ENCODE data around the gene RANBP17.
"Not testable (repeated sequence)": the region's sequence is repeated elsewhere in the genome, so short reads cannot be mapped to it uniquely, and the experiment has no call there.

Gene RANBP17

DNA sequence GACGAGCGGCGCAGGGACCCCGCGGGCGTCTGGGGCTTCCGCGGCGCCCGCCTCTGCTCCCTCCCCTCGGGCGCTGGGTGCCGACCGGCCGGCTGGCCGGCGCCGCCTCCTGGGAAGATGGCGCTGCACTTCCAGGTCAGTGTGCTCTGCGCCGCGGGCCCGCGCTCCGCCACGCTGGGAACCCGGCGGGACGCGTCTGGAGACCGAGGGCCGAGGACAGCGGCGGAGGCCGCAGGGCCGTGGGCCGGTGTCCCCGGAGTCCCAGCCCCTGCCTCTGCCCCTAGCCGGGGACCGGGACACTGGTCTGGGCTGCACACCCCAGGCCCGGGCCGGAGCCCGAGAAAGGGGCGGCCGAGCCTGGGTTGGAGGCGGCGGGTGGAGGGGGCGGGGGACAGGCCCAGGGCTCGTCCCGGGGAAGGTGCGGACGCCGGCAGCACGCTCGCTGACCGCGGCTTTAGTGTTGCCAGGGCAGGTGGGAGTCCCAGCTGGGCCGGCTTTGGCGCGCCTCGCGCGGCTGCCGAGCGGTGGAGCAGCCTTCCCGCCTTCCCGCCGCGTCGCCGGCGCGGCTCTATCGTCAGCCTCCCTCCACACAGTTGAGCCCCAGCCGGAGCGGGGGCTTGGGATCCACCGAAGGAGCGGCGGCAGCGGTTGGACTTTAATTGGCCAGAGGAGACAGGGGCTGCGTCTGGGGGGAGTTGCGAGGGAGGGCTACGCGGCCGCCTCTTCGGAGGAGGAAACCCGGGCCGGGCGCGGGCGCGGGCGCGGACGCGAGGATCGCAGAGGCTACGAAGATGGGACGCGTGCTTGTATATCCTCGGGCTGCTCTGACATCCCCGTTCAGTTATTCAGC lies at the start of gene RANBP17:
Gene RANBP17 (plus strand): TSS at position 102 of the 850 bp plus-strand sequence.
- DNase-seq = peak; percentile 82

DNA sequence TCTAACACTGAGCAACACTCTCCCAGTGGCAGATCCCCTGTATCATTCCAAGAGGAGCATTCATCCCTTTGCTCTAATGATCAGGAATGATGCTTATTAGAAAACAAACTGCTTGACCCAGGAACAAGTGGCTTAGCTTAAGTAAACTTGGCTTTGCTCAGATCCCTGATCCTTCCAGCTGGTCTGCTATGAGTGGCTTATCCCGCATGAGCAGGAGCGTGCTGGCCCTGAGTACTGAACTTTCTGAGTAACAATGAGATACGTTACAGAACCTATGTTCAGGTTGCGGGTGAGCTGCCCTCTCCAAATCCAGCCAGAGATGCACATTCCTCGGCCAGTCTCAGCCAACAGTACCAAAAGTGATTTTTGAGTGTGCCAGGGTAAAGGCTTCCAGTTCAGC lies 48.6 kb upstream of the RANBP17 start:
- DNase-seq = no peak

DNA sequence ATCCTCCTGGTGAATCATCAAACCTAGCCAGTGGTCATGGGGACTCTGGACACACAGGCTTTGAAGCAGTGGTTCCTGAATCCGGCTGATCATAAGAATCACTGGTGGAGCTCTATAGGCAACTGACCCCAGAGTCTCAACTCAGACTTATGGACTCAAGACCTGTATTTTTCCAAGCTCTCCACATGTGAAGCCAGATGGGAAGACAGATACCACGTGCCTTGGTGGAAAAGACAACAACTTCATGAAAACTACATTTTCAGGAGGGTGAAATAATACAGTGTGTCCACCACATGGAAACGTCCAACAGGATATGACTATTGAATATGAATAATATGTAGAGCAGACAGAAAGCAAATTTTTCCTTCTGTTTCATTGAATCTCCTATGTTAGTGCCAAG lies 44.6 kb upstream of the RANBP17 start:
- DNase-seq = no peak

DNA sequence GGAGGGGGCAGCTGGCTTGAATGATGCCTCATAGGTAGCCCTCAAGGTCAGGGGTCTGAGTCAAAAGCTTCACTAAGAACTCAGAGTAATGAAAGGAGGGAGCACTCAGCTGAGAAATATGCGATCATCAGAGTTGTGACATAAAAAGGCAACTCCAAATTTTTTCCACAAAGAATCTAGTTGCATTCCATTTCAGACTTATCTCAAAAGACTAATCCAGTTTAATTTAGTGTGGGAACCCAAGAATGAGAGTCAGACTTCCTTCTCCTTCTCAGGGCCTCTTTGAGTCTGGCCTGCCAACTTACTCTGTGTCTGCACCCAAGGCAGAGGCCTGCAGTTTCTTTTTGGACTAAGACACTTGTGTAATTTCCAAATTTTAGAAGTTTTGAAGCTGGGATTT lies 43.6 kb upstream of the RANBP17 start:
- DNase-seq = peak; percentile 31

DNA sequence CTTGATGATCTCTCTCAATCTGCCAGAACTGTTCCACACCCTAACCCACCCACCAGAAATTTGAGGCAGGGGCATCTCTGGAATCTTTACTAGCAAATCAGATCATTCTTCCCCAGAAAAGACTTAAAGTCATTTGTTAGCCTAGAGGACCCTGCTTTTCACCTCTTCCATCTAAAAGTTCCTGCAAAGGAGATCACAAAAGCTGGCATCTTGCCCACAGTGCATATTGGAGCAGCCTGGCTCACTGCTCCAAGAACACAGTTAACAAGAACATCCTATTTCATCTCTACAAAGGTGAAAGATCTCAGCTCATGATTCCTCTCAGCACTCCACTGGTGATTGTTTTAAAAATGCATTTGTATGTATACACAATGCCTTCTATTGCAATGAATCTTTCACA lies 42.0 kb upstream of the RANBP17 start:
- no peak for DNase-seq

DNA sequence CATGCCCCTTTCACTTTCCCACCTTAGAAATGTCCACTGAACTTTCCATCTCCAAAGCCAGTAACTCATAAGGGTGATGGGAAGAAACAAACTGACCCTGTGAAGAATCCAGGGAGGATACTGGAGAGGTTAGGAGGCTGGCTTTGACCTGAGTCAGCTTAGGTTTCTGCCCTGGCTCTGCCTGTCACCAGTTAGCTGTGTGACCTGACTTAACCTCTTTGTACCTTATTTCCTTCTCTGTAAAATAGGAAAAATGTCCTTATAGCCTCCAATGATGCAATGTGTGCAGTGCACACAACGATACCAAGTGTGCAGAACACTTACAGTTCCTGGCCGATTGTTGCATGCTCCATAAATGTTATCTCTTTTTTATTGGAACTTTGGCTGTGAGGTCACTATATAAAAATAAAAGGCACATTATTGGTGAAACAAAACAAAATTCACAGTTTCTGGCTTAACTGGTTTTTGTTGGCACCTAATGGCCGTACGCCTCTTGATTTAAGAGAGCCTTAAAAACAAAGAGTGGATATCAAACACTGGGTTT lies 40.5 kb upstream of the RANBP17 start:
- no peak for DNase-seq

DNA sequence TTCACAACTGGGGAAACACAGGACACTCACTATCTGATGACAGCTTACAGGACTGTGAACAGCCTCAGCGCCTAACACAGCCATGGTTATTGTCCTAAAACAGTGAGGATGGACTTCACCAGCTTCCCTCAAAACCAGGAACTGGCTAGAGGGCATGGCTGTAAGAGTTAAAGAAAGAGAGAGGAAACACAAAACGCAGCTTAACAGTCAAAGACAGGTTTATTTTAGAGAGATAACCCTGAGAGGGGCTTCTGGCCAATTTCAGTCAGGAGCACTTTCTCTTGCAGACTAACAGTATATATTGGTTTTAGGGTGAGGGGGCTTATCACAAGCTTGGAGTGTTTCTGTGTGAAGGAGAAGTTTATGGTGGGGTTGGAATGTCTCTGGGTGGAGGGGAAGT lies 35.7 kb upstream of the RANBP17 start:
- no peak for DNase-seq

DNA sequence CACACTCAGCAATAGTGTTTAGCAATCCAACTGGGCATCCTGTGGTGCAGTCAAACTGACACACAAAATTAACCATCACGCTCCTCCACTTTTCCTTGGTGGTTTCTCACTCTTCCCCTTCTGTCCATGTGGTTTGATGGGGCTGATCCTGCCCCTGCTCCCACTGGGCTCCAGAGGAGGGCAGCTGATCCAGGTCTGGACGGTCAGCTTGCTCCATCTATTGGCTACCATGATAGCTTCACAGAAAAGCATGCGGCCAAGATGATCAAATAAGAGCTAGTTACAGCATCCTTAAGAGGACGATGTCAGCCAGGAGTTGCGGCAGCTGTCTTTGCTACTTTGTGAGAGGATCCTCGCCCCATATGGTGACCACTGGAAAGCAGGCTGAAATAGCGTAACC lies 29.6 kb upstream of the RANBP17 start:
- no peak for DNase-seq

DNA sequence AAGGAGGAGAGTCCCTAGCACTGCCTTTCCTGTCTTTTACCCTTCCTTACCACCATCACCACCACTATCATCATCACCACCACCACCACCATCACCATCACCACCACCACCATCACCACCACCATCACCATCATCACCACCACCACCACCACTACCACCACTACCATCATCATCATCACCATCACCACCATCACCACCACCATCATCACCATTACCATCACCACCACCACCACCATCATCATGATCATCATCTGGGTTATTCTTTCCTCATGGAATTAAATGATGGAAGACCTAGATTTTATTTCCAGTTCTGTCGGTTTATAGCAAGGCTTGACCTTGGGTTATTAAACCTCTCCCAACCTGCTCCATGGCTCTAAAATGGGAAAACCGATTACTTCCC lies 27.8 kb upstream of the RANBP17 start:
- not testable (repeated sequence) for DNase-seq

DNA sequence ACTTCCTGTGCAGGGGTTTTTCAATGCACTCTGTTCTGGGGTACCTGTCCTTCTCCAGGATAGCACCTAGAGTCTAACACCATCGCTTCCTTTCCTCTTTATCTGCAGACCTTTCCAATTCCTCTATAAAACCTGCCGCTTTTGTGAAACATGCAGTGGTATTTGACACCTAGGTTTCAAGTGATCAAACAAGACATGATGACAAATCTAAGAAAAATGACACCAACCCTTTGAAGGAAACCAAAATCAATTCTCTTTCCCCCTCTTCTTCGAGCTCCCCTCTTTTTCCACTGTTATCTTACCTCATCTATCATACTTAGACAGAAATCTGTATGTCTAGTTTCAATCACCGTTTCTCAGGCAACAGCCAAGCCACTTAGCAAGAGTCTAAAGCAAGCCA lies 25.6 kb upstream of the RANBP17 start:
- DNase-seq = no peak

DNA sequence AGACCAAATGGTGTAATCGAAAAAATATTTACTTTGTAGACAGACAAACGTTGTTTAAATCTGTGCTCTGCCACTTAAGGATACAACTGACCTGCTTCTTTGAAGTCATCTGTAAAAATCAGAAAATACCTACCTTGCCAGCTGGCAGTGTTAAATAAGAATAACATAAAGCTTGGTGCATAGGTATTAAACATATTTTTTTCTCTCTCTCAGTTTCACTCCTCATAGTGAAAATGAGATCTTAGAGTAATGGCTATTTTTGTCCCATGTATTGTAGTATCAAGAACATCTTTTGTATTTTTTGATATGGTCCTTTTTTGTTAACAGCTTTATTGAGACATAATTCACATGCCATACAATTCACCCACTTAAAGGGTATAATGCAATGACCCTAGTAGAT lies 17.9 kb upstream of the RANBP17 start:
- DNase-seq = no peak

DNA sequence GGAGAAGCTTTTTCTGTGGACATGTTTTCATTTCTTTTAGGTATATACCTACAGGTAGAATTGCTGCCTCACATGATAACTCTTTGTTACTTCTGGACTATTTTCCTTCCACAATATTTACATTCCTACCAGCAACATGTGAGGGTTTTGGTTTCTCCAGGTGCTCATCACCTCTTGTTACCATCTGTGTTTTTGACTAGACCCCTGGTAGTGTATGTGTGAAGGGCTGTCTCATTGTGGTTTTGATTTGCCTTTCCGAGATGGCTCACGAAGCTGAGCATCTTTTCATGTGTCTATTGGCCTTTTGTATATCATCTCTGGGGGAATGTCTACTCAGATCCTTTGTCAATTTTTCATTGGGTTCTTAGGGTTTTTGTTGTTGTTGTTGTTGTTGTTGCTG lies 17.2 kb upstream of the RANBP17 start:
- DNase-seq = no peak

DNA sequence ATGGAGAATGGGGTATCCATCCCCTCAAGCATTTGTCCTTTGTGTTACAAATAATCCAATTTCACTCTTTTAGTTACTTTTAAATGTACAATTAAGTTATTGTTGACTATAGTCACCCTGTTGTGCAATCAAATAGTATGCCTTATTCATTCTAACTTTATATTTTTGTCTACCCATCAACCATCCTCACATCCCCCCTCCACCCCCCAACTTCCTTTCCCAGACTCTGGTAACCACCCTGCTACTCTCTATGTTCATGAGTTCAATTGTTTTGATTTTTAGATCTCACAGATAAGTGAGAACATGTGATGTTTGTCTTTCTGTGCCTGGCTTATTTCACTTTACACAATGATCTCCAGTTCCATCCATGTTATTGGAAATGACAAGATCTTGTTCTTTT lies 15.4 kb upstream of the RANBP17 start:
- no peak for DNase-seq

DNA sequence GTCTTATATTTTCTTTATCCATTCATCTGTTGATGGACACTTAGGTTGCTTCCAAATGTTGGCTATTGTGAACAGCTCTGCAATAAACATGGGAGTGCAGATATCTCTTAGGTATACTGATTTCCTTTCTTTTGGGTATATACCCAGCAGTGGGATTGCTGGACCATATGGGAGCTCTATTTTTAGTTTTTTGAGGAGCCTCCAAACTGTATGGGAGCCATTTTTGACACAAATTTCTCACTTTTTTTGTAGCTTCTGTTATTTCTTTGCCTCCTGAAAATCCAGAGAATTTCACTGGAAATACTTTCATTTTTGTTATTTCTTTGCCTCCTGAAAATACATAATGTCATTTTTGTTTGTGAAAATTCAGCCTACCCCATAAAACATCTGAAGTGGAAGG lies 15.0 kb upstream of the RANBP17 start:
- DNase-seq = no peak

DNA sequence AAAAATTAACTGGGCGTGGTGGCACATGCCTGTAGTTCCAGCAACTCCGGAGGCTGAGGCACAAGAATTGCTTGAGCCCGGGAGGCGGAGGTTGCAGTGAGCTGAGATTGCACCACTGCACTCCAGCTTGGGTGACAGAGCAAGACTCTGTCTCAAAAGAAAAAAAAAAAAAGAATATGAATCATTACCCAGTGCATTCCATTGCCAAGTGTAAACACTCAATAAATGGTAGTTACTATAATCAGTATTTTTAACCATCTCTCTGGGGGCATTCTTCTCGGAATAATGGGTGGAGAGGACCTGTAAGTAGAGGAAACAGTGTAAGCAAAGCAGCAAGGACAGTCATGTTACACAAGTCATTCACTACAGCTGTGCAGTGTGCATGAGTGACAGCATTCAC lies 13.8 kb upstream of the RANBP17 start:
- peak; percentile 48 for DNase-seq

DNA sequence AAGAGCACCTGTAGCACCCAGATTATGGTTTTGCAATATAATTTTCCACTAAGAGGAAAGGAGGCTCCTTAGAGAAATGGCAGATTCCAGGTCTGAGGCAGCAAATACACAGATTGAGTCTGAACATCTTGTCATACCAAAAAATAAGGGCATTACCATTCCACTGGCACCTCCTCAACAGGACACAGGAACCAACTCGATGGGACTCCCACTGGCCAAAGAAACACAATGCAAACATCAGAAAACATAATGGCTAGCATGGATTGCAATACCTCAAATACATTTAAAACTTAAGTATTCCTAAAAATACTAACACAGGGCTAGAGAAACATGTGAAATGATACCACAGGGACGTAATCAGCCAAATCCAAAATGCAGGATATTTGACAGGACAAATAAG lies 12.4 kb upstream of the RANBP17 start:
- DNase-seq = no peak

DNA sequence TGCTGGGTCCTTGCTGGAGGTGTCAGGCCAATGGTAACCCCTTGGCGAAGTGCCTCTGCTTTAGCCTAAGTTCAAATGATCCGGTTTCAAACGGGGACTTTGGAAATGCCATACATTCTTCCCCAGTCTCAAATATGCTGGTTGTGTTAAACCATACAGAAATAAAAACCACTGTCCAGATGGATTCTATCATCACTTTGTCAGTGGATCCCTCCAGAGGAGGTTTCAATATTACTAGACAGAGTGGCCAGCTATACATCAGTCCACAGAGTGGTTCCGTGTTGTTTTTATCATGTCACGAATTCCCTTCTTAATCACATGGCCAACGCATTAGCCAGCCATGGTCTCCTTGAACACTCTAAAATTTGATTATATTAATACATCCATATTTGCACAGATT lies 7.3 kb upstream of the RANBP17 start:
- DNase-seq = no peak

DNA sequence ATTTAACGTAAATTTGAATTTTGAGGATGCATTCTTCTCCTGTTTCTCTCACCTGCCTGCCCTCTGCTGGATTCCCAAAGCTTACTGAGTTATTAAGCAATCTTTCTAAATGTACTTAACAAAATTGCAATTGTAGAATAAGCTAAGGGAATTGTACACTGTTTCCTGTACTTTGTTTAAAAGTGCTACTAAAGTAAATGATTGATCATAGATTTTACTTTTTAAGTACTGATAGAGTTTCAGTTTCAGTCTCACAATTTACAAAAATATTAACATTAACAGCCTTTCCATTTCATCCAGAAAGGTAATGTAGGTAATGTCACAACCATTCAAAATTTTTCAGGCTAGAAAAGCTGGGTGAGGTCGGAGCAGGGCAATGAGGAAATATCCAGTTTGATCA lies 4.8 kb upstream of the RANBP17 start:
- no peak for DNase-seq

DNA sequence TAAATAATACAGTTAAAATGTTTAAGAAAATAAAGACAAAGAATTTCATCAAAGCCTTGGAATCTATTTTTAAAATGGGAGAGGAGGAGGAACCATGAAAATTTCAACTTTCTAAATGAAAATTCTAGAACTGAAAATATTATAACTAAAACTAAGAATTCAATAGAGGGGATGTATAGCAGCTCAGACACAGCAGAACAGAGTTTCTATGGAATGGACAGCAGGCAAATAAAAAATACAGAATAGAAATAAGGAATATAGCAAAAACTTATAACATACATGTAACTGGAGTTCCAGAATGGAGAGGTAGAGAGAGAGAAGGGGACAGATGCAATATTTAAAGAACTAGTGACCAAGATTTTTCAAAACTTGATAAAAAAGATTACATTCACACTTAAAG lies 1.4 kb upstream of the RANBP17 start:
- no peak for DNase-seq

DNA sequence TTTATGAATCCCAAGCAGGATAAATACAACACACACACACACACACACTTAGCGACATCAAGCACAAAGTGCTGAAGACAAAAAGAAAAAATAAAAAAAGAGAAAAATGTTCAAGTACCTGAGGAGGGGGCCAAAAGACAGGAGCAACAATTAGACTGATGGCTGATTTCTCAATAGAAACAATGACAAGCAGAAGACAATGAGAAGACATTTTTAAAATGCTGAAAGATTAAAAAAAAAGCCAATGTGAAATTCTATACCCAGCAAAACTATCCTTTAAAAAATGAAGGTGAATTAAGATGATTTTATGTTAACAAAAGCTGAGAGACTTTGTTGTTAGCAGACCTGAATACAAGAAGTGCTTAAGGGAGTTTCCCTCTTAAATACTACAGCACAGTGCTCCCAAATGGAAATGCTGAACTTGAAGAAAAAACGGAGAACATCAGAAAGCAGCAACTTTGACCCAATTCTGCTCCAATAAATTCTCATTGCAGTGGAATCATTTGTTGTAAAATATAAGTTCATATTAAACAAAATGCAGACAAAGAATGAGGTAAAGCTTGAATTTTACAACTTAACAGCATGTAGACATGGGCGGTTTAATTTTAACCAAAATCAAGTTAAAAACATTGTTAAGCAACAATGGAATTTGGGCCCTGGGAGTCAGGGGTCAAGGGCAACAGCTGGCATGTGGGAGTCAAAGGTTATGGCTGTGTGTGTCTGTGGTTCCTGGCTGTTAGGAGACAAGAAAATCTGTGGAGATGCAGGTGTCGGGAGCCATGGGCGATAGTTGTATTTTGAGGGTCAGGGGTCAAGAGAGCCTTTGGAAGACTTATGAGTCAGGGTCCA lies 776 bp upstream of the RANBP17 start:
- no peak for DNase-seq

DNA sequence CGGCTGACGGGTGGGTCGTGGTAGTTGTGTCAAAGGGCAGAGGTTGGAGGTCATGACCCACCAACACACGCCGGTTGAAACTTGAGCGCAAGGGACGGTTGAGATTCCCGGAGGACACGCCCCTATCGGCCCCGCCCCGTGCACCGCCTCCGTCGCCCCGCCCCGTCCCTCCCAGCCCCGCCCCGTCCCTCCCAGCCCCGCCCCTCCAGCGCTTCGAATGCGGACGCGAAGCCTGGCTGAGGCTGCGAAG lies 226 bp upstream of the RANBP17 start:
- DNase-seq = no peak

DNA sequence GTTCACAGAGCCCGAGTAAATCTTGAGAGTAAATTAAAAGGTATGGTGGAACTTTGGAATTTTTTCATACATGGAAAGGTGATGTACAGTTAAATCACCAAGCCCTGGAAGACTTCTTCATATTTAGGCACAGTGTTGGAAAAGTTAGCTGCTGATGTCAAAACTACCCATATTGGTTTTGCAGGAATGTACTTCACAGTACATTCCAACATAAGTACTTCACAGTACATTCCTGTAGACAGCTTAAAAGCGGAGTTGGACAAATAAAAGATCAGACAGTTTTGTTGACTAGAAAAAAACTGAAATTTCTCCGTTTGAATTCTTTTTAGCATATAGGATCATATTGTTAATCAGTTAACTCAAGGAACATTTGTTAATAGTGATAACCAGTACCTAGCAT lies 1.8 kb downstream of the RANBP17 start:
- peak; percentile 72 for DNase-seq

DNA sequence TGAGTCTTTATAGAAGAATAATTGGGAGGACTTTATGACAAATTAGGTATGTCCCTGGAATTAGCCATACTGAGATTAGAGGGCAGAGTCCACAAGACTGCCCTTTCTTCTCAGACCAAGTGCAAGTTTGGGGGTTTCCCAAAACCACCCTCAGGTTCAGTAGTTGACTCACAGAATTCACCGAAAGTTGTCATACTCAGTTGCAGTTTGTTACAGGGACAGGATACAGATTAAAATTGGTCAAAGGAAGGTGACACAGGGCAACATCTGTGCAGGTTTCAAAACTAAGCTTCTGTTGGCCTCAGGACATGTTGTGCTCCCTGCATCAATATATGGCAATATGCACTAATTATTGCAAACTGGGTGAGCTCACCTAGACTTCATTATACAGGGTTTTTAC lies 3.8 kb downstream of the RANBP17 start:
- DNase-seq = no peak

DNA sequence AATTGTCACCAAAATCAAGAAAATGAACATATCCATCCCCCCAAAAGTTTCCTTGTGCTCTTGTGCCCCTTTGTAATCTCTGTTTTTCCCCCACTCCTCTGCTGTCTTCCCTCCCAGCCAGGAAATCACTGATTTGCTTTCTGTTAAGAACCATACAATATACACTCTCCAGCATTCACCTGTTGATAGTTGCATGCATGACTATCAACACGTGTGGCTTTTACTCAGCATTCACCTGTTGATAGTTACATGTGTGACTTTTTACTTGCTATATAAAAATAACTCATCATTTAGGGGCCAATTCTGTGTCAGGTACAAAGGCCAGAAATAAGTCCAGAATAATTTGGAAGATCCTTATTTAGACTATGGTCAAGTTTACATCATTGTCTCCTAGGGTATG lies 6.0 kb downstream of the RANBP17 start:
- DNase-seq = no peak

Data from EL (cell line).